Non-pigmented ciliary epithelial cell (primary cell): ENCODE results near the gene RPS3.

Experiments
- DNase-seq: peaks from one replicate; pipeline ENCODE4 v3.0.0-alpha.2; 2010; ENCODE audit warnings: low read depth

RPS3 gene

GRCh38 chr11:75434886-75435570, 35.7 kb downstream of the RPS3 start:
- no peak for DNase-seq

- DNase-seq: no peak
Observed at GRCh38 chr11:75435571-75435925, 36.2 kb downstream of the RPS3 start.

- DNase-seq: no peak
Observed at GRCh38 chr11:75436806-75437205, 37.5 kb downstream of the RPS3 start.

- DNase-seq: no peak
Observed at GRCh38 chr11:75437966-75438659, 38.8 kb downstream of the RPS3 start.

- no peak for DNase-seq
Observed at GRCh38 chr11:75439026-75439425, 39.7 kb downstream of the RPS3 start.

- DNase-seq: no peak
Observed at GRCh38 chr11:75439495-75440120, 40.3 kb downstream of the RPS3 start.

- DNase-seq: no peak
Observed at GRCh38 chr11:75440960-75441803, 41.9 kb downstream of the RPS3 start.

GRCh38 chr11:75441804-75442132, 42.5 kb downstream of the RPS3 start:
- DNase-seq: no peak

GRCh38 chr11:75442161-75442885, 43.0 kb downstream of the RPS3 start:
- DNase-seq: no peak

GRCh38 chr11:75443043-75443442, 43.7 kb downstream of the RPS3 start:
- DNase-seq: no peak

GRCh38 chr11:75445315-75445953, 46.1 kb downstream of the RPS3 start:
- DNase-seq: no peak

GRCh38 chr11:75447415-75447814, 48.1 kb downstream of the RPS3 start:
- no peak for DNase-seq

GRCh38 chr11:75449271-75449670, 50.0 kb downstream of the RPS3 start:
- DNase-seq: no peak

GRCh38 chr11:75449776-75450175, 50.5 kb downstream of the RPS3 start:
- no peak for DNase-seq

- DNase-seq: no peak
Observed at GRCh38 chr11:75450236-75450635, 50.9 kb downstream of the RPS3 start.

- DNase-seq: no peak
Observed at GRCh38 chr11:75450826-75451821, 51.8 kb downstream of the RPS3 start.

- DNase-seq: no peak
Observed at GRCh38 chr11:75453916-75454655, 54.8 kb downstream of the RPS3 start.

- DNase-seq: no peak
Observed at GRCh38 chr11:75454987-75455386, 55.7 kb downstream of the RPS3 start.
